Activated CD4-positive, alpha-beta memory T cell treated with anti-CD3 and anti-CD28 coated beads for 36 hours (primary cell): ENCODE measurements around the gene DUS2. TPM values are rescaled to one million over a fixed set of nuclear protein-coding genes. Genes with fewer than 3 reads are reported as not detected.
"Not testable (repeated sequence)": the region's sequence is repeated elsewhere in the genome, so short reads cannot be mapped to it uniquely, and the experiment has no call there.

ENCODE experiments used
- CTCF ChIA-PET: fragments of 350-600 bp; sonication (Branson Sonifier 250); formaldehyde crosslinking; loops from one replicate; lab custom pipeline; 2021; ENCODE audit warnings: antibody characterized with exemption, inconsistent platforms; lab: Charles Lee
- POLR2A ChIA-PET: fragments of 350-600 bp; sonication (Branson Sonifier 250); formaldehyde crosslinking; loops from one replicate; lab custom pipeline; 2021; ENCODE audit warnings: antibody characterized with exemption; lab: Charles Lee
- DNase-seq: peaks from one replicate; pipeline ENCODE4 v3.0.0-alpha.2; 2020
- H3K27ac Mint-ChIP-seq: one replicate; pipeline ENCODE4 v1.8.0; 2021; ENCODE audit warnings: mixed read lengths
- H3K27me3 Mint-ChIP-seq: one replicate; pipeline ENCODE4 v1.8.0; 2021; ENCODE audit warnings: mixed read lengths
- H3K36me3 Mint-ChIP-seq: one replicate; pipeline ENCODE4 v1.8.0; 2021; ENCODE audit warnings: mixed read lengths
- H3K4me1 Mint-ChIP-seq: one replicate; pipeline ENCODE4 v1.8.0; 2021; ENCODE audit warnings: low read depth, mixed read lengths
- H3K4me3 Mint-ChIP-seq: one replicate; pipeline ENCODE4 v1.8.0; 2021; ENCODE audit warnings: mild to moderate bottlenecking, mixed read lengths
- H3K9me3 Mint-ChIP-seq: one replicate; pipeline ENCODE4 v1.8.0; 2021; ENCODE audit warnings: mixed read lengths
- intact Hi-C: fragments of 100-400 bp; cut with micrococcal nuclease; formaldehyde crosslinking; loops from one replicate; pipeline ENCODE4 v1.15.1; 2023
- total RNA-seq, 2 experiments: library from RNA; stranded (reverse); gene quantifications; one replicate each; pipeline ENCODE4 v1.2.3, GENCODE V29; 2021

The DUS2 gene
- total RNA-seq, 2 experiments from 2014 or later: 29.2 to 29.4 TPM

- Mint-ChIP-seq H3K4me3 (no peak overlapping the region), H3K4me1 (peaks cover 19% of the 10 kb centered on the region), H3K27ac (no peak overlapping the region), H3K27me3 (no peaks in the 10 kb centered on the region), H3K36me3 (no peaks in the 10 kb centered on the region), H3K9me3 (no peaks in the 10 kb centered on the region)
- ChIA-PET POLR2A (interaction anchor here (0.6 kb wide), 1 partner anchor 237 kb away, joined by 3 read pairs; no protein-coding TSS in a partner anchor), CTCF (no interaction called here)
- intact Hi-C loops: no loop called here
- DNase-seq: no peak
Observed at GRCh38 chr16:67989322-67990017, 33.6 kb upstream of the DUS2 start.

- Mint-ChIP-seq H3K27ac (no peak overlapping the region), H3K36me3 (no peaks in the 10 kb centered on the region), H3K27me3 (no peaks in the 10 kb centered on the region), H3K9me3 (no peaks in the 10 kb centered on the region), H3K4me1 (peaks cover 19% of the 10 kb centered on the region), H3K4me3 (no peak overlapping the region)
- DNase-seq: no peak
- POLR2A ChIA-PET: no interaction called here
- CTCF ChIA-PET: interaction anchor here (1.5 kb wide), 1 partner anchor 9 kb away, joined by 5 read pairs; no protein-coding TSS in a partner anchor
- intact Hi-C loops: no loop called here
Observed at GRCh38 chr16:67990018-67990386, 33.1 kb upstream of the DUS2 start.

GRCh38 chr16:67992661-67993206 is 30.4 kb upstream of the DUS2 start:
- POLR2A ChIA-PET: no interaction called here
- H3K4me3 Mint-ChIP-seq: no peak overlapping the region

GRCh38 chr16:67993207-67994039 is 29.7 kb upstream of the DUS2 start:
- no peaks in the 10 kb centered on the region for H3K36me3 Mint-ChIP-seq
- peak; percentile 90 for DNase-seq
- no peaks in the 10 kb centered on the region for H3K27me3 Mint-ChIP-seq
- intact Hi-C loops: loop anchor here (1.0 to 2.0 kb wide), 4 partner anchors 29 to 236 kb away; partner anchors contain the start of genes DDX28 and DUS2
- H3K9me3 Mint-ChIP-seq: no peaks in the 10 kb centered on the region
- POLR2A ChIA-PET: interaction anchor here (1.3 kb wide), 1 partner anchor 29 kb away, joined by 3 read pairs; no protein-coding TSS in a partner anchor
- CTCF ChIA-PET: interaction anchor here (0.6 to 2.3 kb wide), 11 partner anchors 8 to 235 kb away, joined by 3 to 19 read pairs (median 4); partner anchors contain the start of gene DUS2
- H3K27ac Mint-ChIP-seq: peak overlapping the region; percentile 94
- H3K4me1 Mint-ChIP-seq: peaks cover 37% of the 10 kb centered on the region
- H3K4me3 Mint-ChIP-seq: peak overlapping the region; percentile 73

More at GRCh38 chr16:67992661-67993206, 30.4 kb upstream of the DUS2 start:
- Mint-ChIP-seq H3K36me3 (no peaks in the 10 kb centered on the region), H3K27ac (peak overlapping the region; percentile 23), H3K9me3 (no peaks in the 10 kb centered on the region), H3K27me3 (no peaks in the 10 kb centered on the region), H3K4me1 (peaks cover 35% of the 10 kb centered on the region)
- intact Hi-C loops: loop anchor here (1.0 to 2.0 kb wide), 4 partner anchors 30 to 237 kb away; partner anchors contain the start of genes DDX28 and DUS2
- DNase-seq: no peak
- CTCF ChIA-PET: interaction anchor here (1.2 to 2.0 kb wide), 2 partner anchors 30 to 48 kb away, joined by 6 to 9 read pairs; partner anchors contain the start of genes DDX28 and DUS2

DNA sequence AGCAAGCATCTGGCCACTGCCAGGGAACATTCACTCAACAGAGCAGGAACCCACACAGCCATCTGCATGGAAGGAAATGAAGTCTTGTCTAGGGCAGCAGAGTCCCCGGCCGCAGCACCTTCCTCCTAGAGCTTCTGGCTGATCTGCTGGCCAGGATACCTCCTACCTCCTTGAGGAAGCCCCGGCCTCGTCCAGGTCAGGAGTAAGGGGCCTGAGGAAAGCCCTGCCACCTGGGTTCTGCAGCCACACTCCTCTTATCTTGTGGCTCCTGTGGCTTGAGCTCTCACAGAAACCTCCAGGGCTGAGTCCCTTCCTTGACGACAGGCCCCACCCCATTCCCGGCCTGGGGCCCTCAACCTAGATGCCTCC is 29.1 kb upstream of the DUS2 start:
- Mint-ChIP-seq H3K27ac (peak overlapping the region; percentile 94), H3K4me1 (peaks cover 42% of the 10 kb centered on the region), H3K4me3 (peak overlapping the region; percentile 73)
- intact Hi-C loops, H3K9me3 Mint-ChIP-seq, H3K27me3 Mint-ChIP-seq, H3K36me3 Mint-ChIP-seq: not testable (repeated sequence)
- POLR2A ChIA-PET: interaction anchor here (1.3 kb wide), 1 partner anchor 28 kb away, joined by 3 read pairs; no protein-coding TSS in a partner anchor
- DNase-seq: peak; percentile 22
- CTCF ChIA-PET: interaction anchor here (0.6 to 2.3 kb wide), 11 partner anchors 9 to 235 kb away, joined by 3 to 19 read pairs (median 4); partner anchors contain the start of gene DUS2

DNA sequence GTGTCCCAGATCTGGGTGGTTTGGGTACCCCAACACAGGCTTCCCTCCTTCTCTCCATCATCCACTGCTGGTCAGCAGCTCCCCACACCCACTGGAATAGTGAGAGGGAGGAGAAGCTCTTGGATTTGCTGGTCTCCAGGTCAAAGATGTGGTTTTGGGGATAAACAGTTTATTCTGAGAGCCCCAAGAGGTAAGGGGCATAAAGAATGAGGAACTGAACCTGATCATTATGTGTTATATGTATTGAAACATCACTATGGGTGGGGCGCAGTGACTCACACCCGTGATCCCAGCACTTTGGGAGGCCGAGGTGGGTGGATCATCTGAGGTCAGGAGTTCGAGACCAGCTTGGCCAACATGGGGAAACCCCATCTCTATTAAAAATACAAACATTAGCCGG is 27.7 kb upstream of the DUS2 start:
- ChIA-PET POLR2A (interaction anchor here (0.6 kb wide), 1 partner anchor 95 kb away, joined by 3 read pairs; no protein-coding TSS in a partner anchor), CTCF (interaction anchor here (0.6 to 2.3 kb wide), 3 partner anchors 11 to 241 kb away, joined by 3 to 19 read pairs (median 3); no protein-coding TSS in a partner anchor)
- peak; percentile 53 for DNase-seq
- peak overlapping the region; percentile 59 for H3K27ac Mint-ChIP-seq
- intact Hi-C loops: loop anchor here (5.0 kb wide), 2 partner anchors 58 to 87 kb away; partner anchors contain the start of gene PSMB10
- H3K36me3 Mint-ChIP-seq: no peaks in the 10 kb centered on the region
- H3K4me1 Mint-ChIP-seq: peaks cover 56% of the 10 kb centered on the region
- no peaks in the 10 kb centered on the region for H3K9me3 Mint-ChIP-seq
- H3K4me3 Mint-ChIP-seq: peak overlapping the region; percentile 31
- no peaks in the 10 kb centered on the region for H3K27me3 Mint-ChIP-seq

GRCh38 chr16:67996666-67997065 is 26.4 kb upstream of the DUS2 start:
- no peaks in the 10 kb centered on the region for H3K36me3 Mint-ChIP-seq
- H3K27me3 Mint-ChIP-seq: no peaks in the 10 kb centered on the region
- ChIA-PET CTCF (interaction anchor here (1.0 to 1.1 kb wide), 2 partner anchors 9 to 44 kb away, joined by 3 to 5 read pairs; no protein-coding TSS in a partner anchor), POLR2A (no interaction called here)
- H3K9me3 Mint-ChIP-seq: no peaks in the 10 kb centered on the region
- H3K4me3 Mint-ChIP-seq: no peak overlapping the region
- intact Hi-C loops: loop anchor here (5.0 kb wide), 2 partner anchors 59 to 86 kb away; partner anchors contain the start of gene PSMB10
- DNase-seq: no peak
- H3K4me1 Mint-ChIP-seq: peaks cover 63% of the 10 kb centered on the region
- H3K27ac Mint-ChIP-seq: peak overlapping the region; percentile 64

- H3K27ac Mint-ChIP-seq: peak overlapping the region; percentile 88
- not testable (repeated sequence) for H3K36me3 Mint-ChIP-seq, H3K4me3 Mint-ChIP-seq, H3K27me3 Mint-ChIP-seq, H3K9me3 Mint-ChIP-seq, DNase-seq
- POLR2A ChIA-PET: interaction anchor here (1.5 to 2.5 kb wide), 3 partner anchors 24 to 87 kb away, joined by 5 to 10 read pairs (median 5); partner anchors contain the start of genes DDX28, DUS2 and NFATC3
- peaks cover 60% of the 10 kb centered on the region for H3K4me1 Mint-ChIP-seq
- CTCF ChIA-PET: interaction anchor here (0.6 to 4.3 kb wide), 2 partner anchors 9 to 42 kb away, joined by 3 to 14 read pairs; no protein-coding TSS in a partner anchor
- intact Hi-C loops: loop anchor here (2.0 to 5.0 kb wide), 3 partner anchors 30 to 84 kb away; partner anchors contain the start of genes PSMB10 and SLC12A4
Observed at GRCh38 chr16:67998231-67998778, 24.8 kb upstream of the DUS2 start.

DNA sequence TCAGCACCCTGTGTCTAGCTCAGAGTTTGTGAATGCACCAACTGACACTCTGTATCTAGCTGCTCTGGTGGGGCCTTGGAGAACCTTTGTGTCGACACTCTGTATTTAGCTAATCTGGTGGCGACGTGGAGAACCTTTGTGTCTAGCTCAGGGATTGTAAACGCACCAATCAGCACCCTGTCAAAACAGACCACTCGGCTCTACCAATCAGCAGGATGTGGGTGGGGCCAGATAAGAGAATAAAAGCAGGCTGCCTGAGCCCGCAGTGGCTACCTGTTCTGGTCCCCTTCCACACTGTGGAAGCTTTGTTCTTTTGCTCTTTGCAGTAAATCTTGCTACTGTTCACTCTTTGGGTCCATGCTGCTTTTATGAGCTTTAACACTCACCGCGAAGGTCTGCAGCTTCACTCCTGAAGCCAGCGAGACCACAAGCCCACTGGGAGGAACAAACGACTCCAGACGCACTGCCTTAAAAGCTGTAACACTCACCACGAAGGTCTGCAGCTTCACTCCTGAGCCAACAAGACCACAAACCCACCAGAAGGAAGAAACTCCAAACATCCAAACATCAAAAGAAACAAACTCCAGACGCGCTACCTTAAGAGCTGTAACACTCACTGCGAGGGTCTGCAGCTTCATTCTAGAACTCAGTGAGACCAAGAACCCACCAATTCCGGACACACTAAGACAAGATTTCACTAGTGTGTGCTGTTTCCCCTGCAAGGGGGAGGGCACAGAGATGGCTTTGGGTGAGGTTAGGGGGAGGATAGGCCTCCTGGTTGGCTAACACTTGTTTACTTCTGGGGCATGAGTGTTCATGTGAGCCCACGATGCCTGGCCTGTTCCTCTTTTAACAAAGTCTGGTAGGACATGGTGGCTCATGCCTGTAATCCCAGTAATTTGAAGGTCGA is 24.1 kb upstream of the DUS2 start, which contains the start of gene DPEP2:
TSS of gene DPEP2 (minus strand) at position 706 of the 910 bp plus-strand sequence. CDS start 6,272 bp downstream, outside the sequence.
- ChIA-PET POLR2A (interaction anchor here (1.5 to 2.5 kb wide), 3 partner anchors 24 to 87 kb away, joined by 5 to 10 read pairs (median 5); partner anchors contain the start of genes DDX28, DUS2 and NFATC3), CTCF (interaction anchor here (0.6 to 4.3 kb wide), 2 partner anchors 8 to 42 kb away, joined by 3 to 14 read pairs; no protein-coding TSS in a partner anchor)
- H3K27ac Mint-ChIP-seq: peak within 1 kb of the TSS; percentile 88
- H3K9me3 Mint-ChIP-seq, H3K27me3 Mint-ChIP-seq, H3K36me3 Mint-ChIP-seq: not testable (repeated sequence)
- H3K4me1 Mint-ChIP-seq: peaks cover 53% of the 10 kb centered on the region
- H3K4me3 Mint-ChIP-seq: peak within 1 kb of the TSS; percentile 72
- DNase-seq: peak; percentile 77
- intact Hi-C loops: loop anchor here (2.0 to 5.0 kb wide), 3 partner anchors 30 to 83 kb away; partner anchors contain the start of genes PSMB10 and SLC12A4

DNA sequence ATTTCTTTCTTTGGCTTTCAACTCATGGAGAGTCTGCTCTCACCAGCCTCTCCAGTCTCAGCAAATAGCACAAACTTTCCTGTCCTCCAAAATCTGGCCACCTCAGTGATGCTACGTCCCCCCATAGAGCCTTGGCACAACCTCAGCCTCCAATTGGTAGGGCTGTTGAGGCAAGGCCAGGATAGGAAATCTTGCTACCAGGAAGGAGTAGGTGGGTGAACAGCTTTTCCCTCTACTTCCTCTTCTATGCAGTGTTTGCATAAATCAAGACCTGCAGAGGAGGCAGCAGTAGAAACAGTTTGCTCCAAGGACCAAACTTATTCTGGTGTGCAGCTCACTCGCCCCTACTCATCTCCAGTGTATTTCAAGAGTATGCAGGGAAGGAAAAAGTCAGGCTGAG is 23.1 kb upstream of the DUS2 start:
- Mint-ChIP-seq H3K36me3 (no peaks in the 10 kb centered on the region), H3K9me3 (no peaks in the 10 kb centered on the region), H3K27me3 (no peaks in the 10 kb centered on the region), H3K4me3 (peak overlapping the region; percentile 72), H3K4me1 (peaks cover 52% of the 10 kb centered on the region), H3K27ac (peak overlapping the region; percentile 88)
- POLR2A ChIA-PET: interaction anchor here (2.5 kb wide), 1 partner anchor 23 kb away, joined by 10 read pairs; the partner anchor contains the start of genes DDX28 and DUS2
- DNase-seq: no peak
- CTCF ChIA-PET: interaction anchor here (0.7 to 4.3 kb wide), 2 partner anchors 24 to 41 kb away, joined by 3 to 14 read pairs; no protein-coding TSS in a partner anchor
- intact Hi-C loops: loop anchor here (2.0 to 5.0 kb wide), 3 partner anchors 31 to 82 kb away; partner anchors contain the start of genes PSMB10 and SLC12A4
